CD4-positive, CD25-positive, alpha-beta regulatory T cell (primary cell): ENCODE measurements around the gene SNX25. TPM values are rescaled to one million over a fixed set of nuclear protein-coding genes. Genes with fewer than 3 reads are reported as not detected.
"Not testable (repeated sequence)": the region's sequence is repeated elsewhere in the genome, so short reads cannot be mapped to it uniquely, and the experiment has no call there.

Experiments used
- ATAC-seq, 2 donors: fragments of 150-1000 bp; cut with Tn5 transposase; one replicate each; pipeline ENCODE4 v1.10.0; 2021; ENCODE audit warnings: low read depth in 2 of 2, moderate number of reproducible peaks in 2 of 2, moderate library complexity in 1 of 2
- DNase-seq, 3 donors: peaks; one replicate each; pipeline versions ENCODE4 v3.0.0 to v3.0.0-alpha.2; 2012 to 2022; ENCODE audit warnings: mixed read lengths in 1 of 3
- H3K27ac ChIP-seq: one replicate; pipeline ENCODE4 v1.7.0; 2013; ENCODE audit warnings: mild to moderate bottlenecking, low read length; ENCODE audit not compliant: insufficient read depth, poor library complexity, severe bottlenecking
- H3K27me3 ChIP-seq: one replicate; pipeline ENCODE4 v1.7.0; 2013; ENCODE audit warnings: low read length; ENCODE audit not compliant: control insufficient read depth, insufficient read depth
- H3K36me3 ChIP-seq: one replicate; pipeline ENCODE4 v1.7.0; 2013; ENCODE audit warnings: mild to moderate bottlenecking, low read length, moderate library complexity; ENCODE audit not compliant: control insufficient read depth, insufficient read depth
- H3K4me1 ChIP-seq: 2 replicates; pipeline ENCODE4 v1.7.0; 2013; ENCODE audit warnings: mild to moderate bottlenecking, low read length; ENCODE audit not compliant: insufficient read depth, control insufficient read depth, poor library complexity, severe bottlenecking
- H3K4me3 ChIP-seq: one replicate; pipeline ENCODE4 v1.7.0; 2013; ENCODE audit warnings: low read depth, mild to moderate bottlenecking, low read length, moderate library complexity
- H3K9me3 ChIP-seq, 2 experiments: 1 replicate in 1 of 2; 2 replicates in 1 of 2; pipeline ENCODE4 v1.7.0; 2013; ENCODE audit warnings: low read length in 2 of 2, mild to moderate bottlenecking in 1 of 2, moderate library complexity in 1 of 2; ENCODE audit not compliant: control insufficient read depth in 2 of 2
- H3K27ac Mint-ChIP-seq, 3 donors: one replicate each; pipeline ENCODE4 v1.8.0; 2020 to 2022; ENCODE audit warnings: mild to moderate bottlenecking in 3 of 3, mixed read lengths in 3 of 3, moderate library complexity in 2 of 3
- H3K27me3 Mint-ChIP-seq: one replicate; pipeline ENCODE4 v1.8.0; 2022; ENCODE audit warnings: mild to moderate bottlenecking, mixed read lengths
- H3K36me3 Mint-ChIP-seq: one replicate; pipeline ENCODE4 v1.8.0; 2020; ENCODE audit warnings: mixed read lengths
- H3K4me1 Mint-ChIP-seq, 4 donors: one replicate each; pipeline ENCODE4 v1.8.0; 2020 to 2022; ENCODE audit warnings: mixed read lengths in 4 of 4, mild to moderate bottlenecking in 1 of 4
- H3K4me3 Mint-ChIP-seq, 4 donors: one replicate each; pipeline ENCODE4 v1.8.0; 2020 to 2022; ENCODE audit warnings: mild to moderate bottlenecking in 4 of 4, mixed read lengths in 4 of 4, moderate library complexity in 3 of 4
- H3K9me3 Mint-ChIP-seq, 7 donors: one replicate each; pipeline ENCODE4 v1.8.0; 2020 to 2022; ENCODE audit warnings: mixed read lengths in 7 of 7, mild to moderate bottlenecking in 3 of 7, moderate library complexity in 2 of 7
- polyA plus RNA-seq, 4 donors: library from polyadenylated mRNA; unstranded; fragments of 300-500 nt; fragmentation: Illumina TruSeq; gene quantifications; one replicate each; pipeline ENCODE4 v1.2.3, GENCODE V29; 2021
- total RNA-seq: library from RNA; stranded (reverse); gene quantifications from one replicate; pipeline ENCODE4 v1.2.3, GENCODE V29; 2022

The SNX25 gene
- total and polyA plus RNA-seq, 5 donors from 2014 or later: 3.7 to 22.2 (median 8.2) TPM

- Histone ChIP-seq H3K4me1 (peaks cover 3% of the 10 kb centered on the region), H3K27me3 (no peaks in the 10 kb centered on the region), H3K36me3 (peaks cover 27% of the 10 kb centered on the region), H3K9me3 (no peaks in the 10 kb centered on the region), H3K4me3 (no peak overlapping the region), H3K27ac (no peak overlapping the region)
- H3K4me1 Mint-ChIP-seq: peaks cover 20 to 59% (median 36%) of the 10 kb centered on the region in 4 donors
- no peak for ATAC-seq
- H3K27ac Mint-ChIP-seq: no peak overlapping the region
- no peak for DNase-seq
- H3K9me3 Mint-ChIP-seq: no peaks in the 10 kb centered on the region
- H3K4me3 Mint-ChIP-seq: no peak overlapping the region
- H3K27me3 Mint-ChIP-seq: no peaks in the 10 kb centered on the region
- H3K36me3 Mint-ChIP-seq: peaks cover 25% of the 10 kb centered on the region
Measured at GRCh38 chr4:185186769-185187168, 22.6 kb upstream of the SNX25 start.

GRCh38 chr4:185189606-185190305 lies 19.6 kb upstream of the SNX25 start:
- H3K27me3 ChIP-seq: no peaks in the 10 kb centered on the region
- H3K27me3 Mint-ChIP-seq: no peaks in the 10 kb centered on the region
- H3K4me3 Mint-ChIP-seq: no peak overlapping the region
- H3K4me1 Mint-ChIP-seq: peaks cover 21 to 59% (median 39%) of the 10 kb centered on the region in 4 donors
- H3K9me3 ChIP-seq: no peaks in the 10 kb centered on the region
- H3K4me3 ChIP-seq: no peak overlapping the region
- peaks cover 24% of the 10 kb centered on the region for H3K36me3 Mint-ChIP-seq
- ATAC-seq: no peak
- peaks cover 28% of the 10 kb centered on the region for H3K36me3 ChIP-seq
- DNase-seq: no peak
- peaks cover 3% of the 10 kb centered on the region for H3K4me1 ChIP-seq
- H3K27ac Mint-ChIP-seq: peak overlapping the region in 1 of 3 donors; percentile 7
- no peaks in the 10 kb centered on the region for H3K9me3 Mint-ChIP-seq
- H3K27ac ChIP-seq: no peak overlapping the region

- peaks cover 3% of the 10 kb centered on the region for H3K4me1 ChIP-seq
- Mint-ChIP-seq H3K27me3 (no peaks in the 10 kb centered on the region), H3K9me3 (no peaks in the 10 kb centered on the region), H3K4me1 (peaks cover 25 to 60% (median 39%) of the 10 kb centered on the region in 4 donors), H3K4me3 (no peak overlapping the region), H3K36me3 (peaks cover 24% of the 10 kb centered on the region), H3K27ac (peak overlapping the region; percentile 2 to 14 (median 7))
- no peaks in the 10 kb centered on the region for H3K27me3 ChIP-seq
- no peak overlapping the region for H3K27ac ChIP-seq
- DNase-seq (no peak), ATAC-seq (no peak)
- H3K36me3 ChIP-seq: peaks cover 28% of the 10 kb centered on the region
- H3K4me3 ChIP-seq: no peak overlapping the region
- H3K9me3 ChIP-seq: no peaks in the 10 kb centered on the region
Measured at GRCh38 chr4:185190306-185190856, 19.0 kb upstream of the SNX25 start.

GRCh38 chr4:185192059-185192458 lies 17.3 kb upstream of the SNX25 start:
- Histone ChIP-seq H3K36me3 (peaks cover 27% of the 10 kb centered on the region), H3K27me3 (no peaks in the 10 kb centered on the region), H3K4me3 (no peak overlapping the region), H3K27ac (no peak overlapping the region), H3K9me3 (no peaks in the 10 kb centered on the region), H3K4me1 (peaks cover 3% of the 10 kb centered on the region)
- no peak for DNase-seq
- ATAC-seq: no peak
- no peak overlapping the region for H3K27ac Mint-ChIP-seq
- H3K4me1 Mint-ChIP-seq: peaks cover 27 to 57% (median 36%) of the 10 kb centered on the region in 4 donors
- H3K9me3 Mint-ChIP-seq: no peaks in the 10 kb centered on the region
- H3K4me3 Mint-ChIP-seq: no peak overlapping the region
- H3K36me3 Mint-ChIP-seq: peaks cover 23% of the 10 kb centered on the region
- H3K27me3 Mint-ChIP-seq: no peaks in the 10 kb centered on the region

- H3K36me3 Mint-ChIP-seq: peaks cover 19% of the 10 kb centered on the region
- peaks cover 9% of the 10 kb centered on the region for H3K36me3 ChIP-seq
- no peak overlapping the region for H3K27ac Mint-ChIP-seq
- no peak for ATAC-seq
- no peaks in the 10 kb centered on the region for H3K27me3 Mint-ChIP-seq
- H3K9me3 ChIP-seq: no peaks in the 10 kb centered on the region
- H3K9me3 Mint-ChIP-seq: no peaks in the 10 kb centered on the region
- no peak overlapping the region for H3K27ac ChIP-seq
- H3K4me3 ChIP-seq: no peak overlapping the region
- peak overlapping the region in 1 of 4 donors; percentile 23 for H3K4me3 Mint-ChIP-seq
- peaks cover 3% of the 10 kb centered on the region for H3K4me1 ChIP-seq
- peaks cover 25 to 50% (median 35%) of the 10 kb centered on the region in 4 donors for H3K4me1 Mint-ChIP-seq
- H3K27me3 ChIP-seq: no peaks in the 10 kb centered on the region
- no peak for DNase-seq
Measured at GRCh38 chr4:185194924-185195888, 14.2 kb upstream of the SNX25 start.

- Mint-ChIP-seq H3K27ac (no peak overlapping the region), H3K9me3 (no peaks in the 10 kb centered on the region), H3K36me3 (peaks cover 11% of the 10 kb centered on the region), H3K4me1 (peaks cover 26 to 51% (median 33%) of the 10 kb centered on the region in 4 donors), H3K27me3 (no peaks in the 10 kb centered on the region), H3K4me3 (no peak overlapping the region)
- no peak for DNase-seq
- Histone ChIP-seq H3K27ac (no peak overlapping the region), H3K27me3 (no peaks in the 10 kb centered on the region), H3K4me1 (peaks cover 3% of the 10 kb centered on the region), H3K36me3 (peaks cover 2% of the 10 kb centered on the region), H3K9me3 (no peaks in the 10 kb centered on the region), H3K4me3 (no peak overlapping the region)
- ATAC-seq: no peak
Measured at GRCh38 chr4:185196437-185196836, 13.0 kb upstream of the SNX25 start.

- H3K4me3 ChIP-seq, H3K27me3 ChIP-seq, H3K9me3 Mint-ChIP-seq, ATAC-seq, H3K36me3 ChIP-seq, H3K27ac Mint-ChIP-seq, H3K9me3 ChIP-seq, H3K27me3 Mint-ChIP-seq, H3K27ac ChIP-seq, DNase-seq, H3K36me3 Mint-ChIP-seq: not testable (repeated sequence)
- Mint-ChIP-seq H3K4me1 (peaks cover 25 to 58% (median 40%) of the 10 kb centered on the region in 4 donors), H3K4me3 (peak overlapping the region in 1 of 4 donors; percentile 71)
- H3K4me1 ChIP-seq: peaks cover 15% of the 10 kb centered on the region
Measured at GRCh38 chr4:185198189-185198588, 11.2 kb upstream of the SNX25 start.
